Brain microvascular endothelial cell (primary cell): Measurements from ENCODE around the gene PANK3.

ENCODE experiments used
- DNase-seq: peaks from one replicate; pipeline ENCODE4 v3.0.0-alpha.2; 2020
- H3K27ac ChIP-seq: fragments of 250-450 bp; sonication (Bioruptor Pico); 2 replicates; pipeline ENCODE4 v1.5.1; 2020; ENCODE audit warnings: mild to moderate bottlenecking, moderate library complexity
- H3K27me3 ChIP-seq: fragments of 250-450 bp; sonication (Bioruptor Pico); replicated peaks from 2 replicates; pipeline ENCODE4 v1.5.1; 2020; ENCODE audit warnings: mild to moderate bottlenecking
- H3K36me3 ChIP-seq: fragments of 250-450 bp; sonication (Bioruptor Pico); replicated peaks from 2 replicates; pipeline ENCODE4 v1.5.1; 2020; ENCODE audit warnings: mild to moderate bottlenecking
- H3K4me3 ChIP-seq: 2 replicates; pipeline ENCODE4 v1.5.1; 2011; ENCODE audit warnings: low read depth, mild to moderate bottlenecking, control low read depth, low read length, moderate library complexity
- CTCF ChIP-seq: IDR thresholded peaks from 2 replicates; pipeline ENCODE4 v1.5.1; 2011; ENCODE audit warnings: low read depth, mild to moderate bottlenecking, moderate library complexity, low read length, control low read depth, inconsistent platforms; ENCODE audit errors: missing control alignments
- in situ Hi-C: cut with HindIII; loops from 2 replicates; pipeline ENCODE4 v1.10.0; 2017; ENCODE audit warnings: low sequenced_read_pairs, low pct_ligation_motif_present

The PANK3 gene

GRCh38 chr5:168570490-168571328 is 8.5 kb downstream of the PANK3 start:
- Histone ChIP-seq H3K27ac (no peak overlapping the region), H3K4me3 (no peak overlapping the region), H3K36me3 (peaks cover 16% of the 10 kb centered on the region), H3K27me3 (no peaks in the 10 kb centered on the region)
- in situ Hi-C loops = no loop called here
- DNase-seq = no peak
- no peak for TF ChIP-seq CTCF

DNA sequence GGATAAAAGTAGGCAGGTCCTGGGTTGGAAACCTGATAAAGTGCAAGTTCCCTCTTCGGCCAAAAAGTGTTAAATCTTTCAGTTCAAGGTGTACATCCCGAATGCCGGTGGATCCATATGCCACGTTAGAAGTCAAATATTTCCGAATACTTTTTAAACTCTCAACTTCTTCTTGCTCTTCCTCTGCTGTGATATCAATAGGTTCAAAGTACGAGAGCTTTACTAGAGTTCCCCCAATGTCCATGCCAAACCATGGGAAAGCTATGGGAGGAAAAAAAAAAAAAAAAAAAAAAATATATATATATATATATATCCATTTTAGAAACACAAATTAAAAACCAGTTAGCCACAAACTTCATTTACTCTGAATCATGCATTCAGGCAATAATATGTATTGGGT is 10.4 kb downstream of the PANK3 start:
- no peak for TF ChIP-seq CTCF
- DNase-seq = no peak
- H3K36me3 ChIP-seq = peaks cover 18% of the 10 kb centered on the region

DNA sequence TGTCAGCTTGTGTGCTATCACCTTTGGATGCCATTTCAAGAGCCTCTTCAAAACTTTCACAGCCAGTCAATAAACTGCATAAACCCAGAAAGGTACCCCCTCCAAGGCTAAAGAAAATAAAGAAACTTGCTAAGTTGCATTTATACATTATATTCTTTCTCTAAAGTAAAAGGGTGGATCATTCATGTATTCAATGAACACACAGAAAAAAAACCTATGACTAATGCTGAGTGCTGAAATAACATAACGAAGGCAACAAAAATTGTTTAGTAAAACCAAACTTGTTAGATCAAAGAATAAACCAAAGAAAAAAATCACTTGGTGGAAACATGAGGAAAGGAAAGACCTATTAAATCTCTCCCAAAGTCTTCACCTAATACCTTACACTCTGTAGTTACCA is 15.2 kb downstream of the PANK3 start:
- Histone ChIP-seq H3K36me3 (peaks cover 27% of the 10 kb centered on the region), H3K4me3 (no peak overlapping the region), H3K27me3 (no peaks in the 10 kb centered on the region), H3K27ac (no peak overlapping the region)
- TF ChIP-seq CTCF = no peak
- DNase-seq = no peak
- in situ Hi-C loops = no loop called here

More for the DNA sequence above, 10.4 kb downstream of the PANK3 start:
- no peak overlapping the region for H3K27ac ChIP-seq
- H3K27me3 ChIP-seq = no peaks in the 10 kb centered on the region
- H3K4me3 ChIP-seq = no peak overlapping the region
- in situ Hi-C loops = no loop called here

DNA sequence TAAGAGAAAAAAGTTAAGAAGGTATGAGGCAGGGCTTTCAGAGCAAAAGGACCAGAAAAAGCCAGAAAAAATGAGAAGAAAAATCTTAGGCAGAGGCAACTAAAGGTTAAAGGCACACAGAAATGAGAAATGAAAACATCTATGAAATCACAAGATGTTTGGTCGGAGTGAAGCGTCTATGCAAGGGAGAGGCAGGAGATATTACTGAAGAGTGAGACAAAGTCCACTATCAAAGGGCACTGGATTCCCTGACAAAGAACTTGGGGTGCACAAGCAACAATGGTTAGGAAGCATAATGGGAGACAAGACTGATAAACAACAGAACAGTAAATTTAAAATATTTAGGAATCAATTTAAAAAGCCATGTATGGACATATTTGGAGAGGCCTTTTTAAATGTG is 16.9 kb downstream of the PANK3 start:
- H3K4me3 ChIP-seq = no peak overlapping the region
- H3K27ac ChIP-seq = no peak overlapping the region
- no peak for DNase-seq
- H3K36me3 ChIP-seq = peaks cover 24% of the 10 kb centered on the region
- in situ Hi-C loops = no loop called here
- no peak for TF ChIP-seq CTCF
- H3K27me3 ChIP-seq = no peaks in the 10 kb centered on the region

DNA sequence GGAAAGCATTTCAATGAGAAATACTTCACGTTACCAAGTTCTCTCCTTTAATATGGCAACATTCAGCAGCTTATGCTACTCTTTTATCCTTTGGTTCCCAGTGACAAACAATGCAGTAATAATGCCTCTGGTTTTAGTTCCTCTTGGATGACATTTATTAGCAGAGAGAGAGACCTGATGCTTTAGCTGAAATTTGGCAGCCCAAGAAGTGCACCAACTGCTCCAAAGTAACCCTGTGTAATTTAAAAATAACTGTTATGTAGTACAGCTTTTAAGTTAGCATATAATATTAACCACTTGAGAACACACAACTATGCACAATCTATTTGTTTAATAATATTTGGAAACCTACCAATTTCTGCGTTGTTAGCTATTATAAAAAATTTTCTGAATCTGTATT is 21.8 kb downstream of the PANK3 start:
- no peak overlapping the region for H3K4me3 ChIP-seq
- in situ Hi-C loops = no loop called here
- peaks cover 27% of the 10 kb centered on the region for H3K36me3 ChIP-seq
- no peak for DNase-seq
- H3K27me3 ChIP-seq = no peaks in the 10 kb centered on the region
- TF ChIP-seq CTCF = no peak
- H3K27ac ChIP-seq = no peak overlapping the region
